ENCODE data around the gene NEDD9.

The NEDD9 gene

DNA sequence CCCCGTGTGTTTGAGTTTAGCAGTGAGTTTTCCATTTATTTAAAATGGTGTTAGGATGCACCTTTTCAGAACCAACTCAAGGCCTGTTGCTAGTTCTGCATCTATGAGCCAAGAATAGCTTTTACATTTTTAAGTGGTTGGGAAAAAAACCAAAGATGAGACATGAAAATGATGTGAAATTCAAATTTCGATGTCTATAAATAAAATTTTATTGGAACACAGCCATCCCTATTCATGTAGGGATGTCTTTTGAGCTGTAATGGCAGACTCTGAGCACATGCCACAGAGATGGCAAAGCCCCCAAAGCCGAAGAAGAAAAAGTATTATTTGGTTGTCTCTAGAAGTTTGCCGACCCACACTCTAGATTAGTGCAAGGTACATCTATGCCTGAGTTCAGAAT is 5.0 kb upstream of the NEDD9 start:
- ChIA-PET CTCF (interaction anchor here (1.5 to 8.6 kb wide), 5 partner anchors 8 to 259 kb away, joined by 5 to 42 read pairs (median 8); no protein-coding TSS in a partner anchor), POLR2A (no interaction called here)

DNA sequence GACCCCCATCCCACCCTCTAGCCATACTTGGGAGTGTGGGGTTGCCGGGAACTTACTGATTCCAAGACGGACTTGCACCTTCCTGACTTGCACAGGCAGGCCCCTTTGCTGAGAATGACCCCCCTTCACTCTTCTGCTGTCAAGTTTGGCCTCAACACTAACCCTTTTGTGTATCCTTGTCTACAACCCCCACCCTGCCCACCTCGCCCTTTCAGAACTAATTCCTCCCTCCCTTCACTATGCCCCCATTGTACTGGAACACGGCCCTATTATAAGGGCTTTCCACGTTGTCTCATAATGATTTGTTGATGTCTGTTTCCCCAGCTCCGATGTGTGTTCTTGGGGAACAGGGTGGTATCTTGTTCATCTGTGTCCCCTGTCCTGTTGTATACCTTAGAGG is 4.4 kb upstream of the NEDD9 start:
- TF ChIP-seq, protein P1, sequence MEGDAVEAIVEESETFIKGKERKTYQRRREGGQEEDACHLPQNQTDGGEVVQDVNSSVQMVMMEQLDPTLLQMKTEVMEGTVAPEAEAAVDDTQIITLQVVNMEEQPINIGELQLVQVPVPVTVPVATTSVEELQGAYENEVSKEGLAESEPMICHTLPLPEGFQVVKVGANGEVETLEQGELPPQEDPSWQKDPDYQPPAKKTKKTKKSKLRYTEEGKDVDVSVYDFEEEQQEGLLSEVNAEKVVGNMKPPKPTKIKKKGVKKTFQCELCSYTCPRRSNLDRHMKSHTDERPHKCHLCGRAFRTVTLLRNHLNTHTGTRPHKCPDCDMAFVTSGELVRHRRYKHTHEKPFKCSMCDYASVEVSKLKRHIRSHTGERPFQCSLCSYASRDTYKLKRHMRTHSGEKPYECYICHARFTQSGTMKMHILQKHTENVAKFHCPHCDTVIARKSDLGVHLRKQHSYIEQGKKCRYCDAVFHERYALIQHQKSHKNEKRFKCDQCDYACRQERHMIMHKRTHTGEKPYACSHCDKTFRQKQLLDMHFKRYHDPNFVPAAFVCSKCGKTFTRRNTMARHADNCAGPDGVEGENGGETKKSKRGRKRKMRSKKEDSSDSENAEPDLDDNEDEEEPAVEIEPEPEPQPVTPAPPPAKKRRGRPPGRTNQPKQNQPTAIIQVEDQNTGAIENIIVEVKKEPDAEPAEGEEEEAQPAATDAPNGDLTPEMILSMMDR (IDR thresholded peaks at IDR 0.05; ENCODE audit: control extremely low read depth, extremely low read depth, low read depth, missing control alignments) = no peak
- ChIA-PET POLR2A (no interaction called here), CTCF (interaction anchor here (1.5 to 8.6 kb wide), 5 partner anchors 8 to 260 kb away, joined by 5 to 42 read pairs (median 7); no protein-coding TSS in a partner anchor)
- no peak for DNase-seq (ENCODE audit: extremely low spot score)

More for the DNA sequence above, 5.0 kb upstream of the NEDD9 start:
- DNase-seq (ENCODE audit: extremely low spot score) = no peak
- TF ChIP-seq, protein P1 (IDR thresholded peaks at IDR 0.05; ENCODE audit: control extremely low read depth, extremely low read depth, low read depth, missing control alignments) = no peak

DNA sequence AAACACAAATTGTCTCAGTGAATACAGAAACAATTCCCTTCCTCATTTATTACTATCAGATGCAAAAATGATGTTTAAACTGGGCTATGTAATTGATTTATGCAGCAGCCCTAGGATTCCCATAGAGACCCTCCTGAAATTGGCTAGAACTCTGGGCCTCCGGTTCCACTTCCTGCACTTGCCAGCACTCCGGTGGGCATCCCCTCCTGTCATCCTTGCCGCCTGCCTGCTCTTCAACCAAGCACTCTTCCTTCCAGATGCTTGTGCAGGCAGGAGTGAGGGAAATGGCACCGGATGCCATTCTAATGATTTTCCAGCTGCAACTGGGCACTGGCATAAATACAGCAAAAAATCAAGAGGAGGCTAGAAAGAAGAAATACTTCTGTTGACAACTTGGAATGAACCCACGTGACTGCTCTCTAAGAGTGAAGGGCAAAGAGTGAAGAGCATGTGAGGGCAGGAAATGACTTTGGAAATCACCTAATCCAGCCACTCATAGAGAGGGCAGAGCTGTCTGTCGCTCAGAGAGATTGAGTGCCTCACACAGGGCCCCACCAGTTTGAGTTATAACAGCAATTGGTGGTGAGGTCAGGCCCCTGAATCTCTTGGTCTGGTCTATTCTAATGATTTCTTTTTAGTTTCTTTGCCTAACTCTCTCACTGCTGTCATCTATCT is 3.7 kb upstream of the NEDD9 start:
- DNase-seq (ENCODE audit: extremely low spot score) = peak; percentile 45
- TF ChIP-seq, protein P1 (IDR thresholded peaks at IDR 0.05; ENCODE audit: control extremely low read depth, extremely low read depth, low read depth, missing control alignments) = no peak
- POLR2A ChIA-PET = no interaction called here
- CTCF ChIA-PET = interaction anchor here (1.5 to 8.6 kb wide), 5 partner anchors 9 to 260 kb away, joined by 4 to 42 read pairs (median 7); no protein-coding TSS in a partner anchor

DNA sequence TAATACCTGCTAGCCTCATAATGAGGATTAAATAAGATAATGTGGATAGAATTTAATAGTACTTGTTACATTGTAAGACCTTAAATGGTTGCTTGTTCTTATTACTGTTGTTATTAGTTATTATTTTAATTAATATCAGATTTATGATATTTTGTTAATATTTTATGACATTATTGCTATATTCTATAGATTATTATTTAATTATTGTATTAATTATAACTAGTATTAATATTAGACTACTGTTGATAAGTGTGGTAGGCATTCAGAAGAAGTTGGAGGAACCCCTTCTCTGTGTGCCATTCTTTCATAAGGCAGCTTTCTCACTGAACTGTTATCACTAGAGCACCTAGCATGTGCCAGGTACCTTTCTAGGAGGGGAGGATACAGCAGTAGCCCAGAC is 2.6 kb upstream of the NEDD9 start:
- ChIA-PET CTCF (interaction anchor here (0.8 to 8.6 kb wide), 4 partner anchors 10 to 150 kb away, joined by 3 to 42 read pairs (median 4); no protein-coding TSS in a partner anchor), POLR2A (no interaction called here)
- DNase-seq (ENCODE audit: extremely low spot score) = no peak
- TF ChIP-seq, protein P1 (IDR thresholded peaks at IDR 0.05; ENCODE audit: control extremely low read depth, extremely low read depth, low read depth, missing control alignments) = no peak

DNA sequence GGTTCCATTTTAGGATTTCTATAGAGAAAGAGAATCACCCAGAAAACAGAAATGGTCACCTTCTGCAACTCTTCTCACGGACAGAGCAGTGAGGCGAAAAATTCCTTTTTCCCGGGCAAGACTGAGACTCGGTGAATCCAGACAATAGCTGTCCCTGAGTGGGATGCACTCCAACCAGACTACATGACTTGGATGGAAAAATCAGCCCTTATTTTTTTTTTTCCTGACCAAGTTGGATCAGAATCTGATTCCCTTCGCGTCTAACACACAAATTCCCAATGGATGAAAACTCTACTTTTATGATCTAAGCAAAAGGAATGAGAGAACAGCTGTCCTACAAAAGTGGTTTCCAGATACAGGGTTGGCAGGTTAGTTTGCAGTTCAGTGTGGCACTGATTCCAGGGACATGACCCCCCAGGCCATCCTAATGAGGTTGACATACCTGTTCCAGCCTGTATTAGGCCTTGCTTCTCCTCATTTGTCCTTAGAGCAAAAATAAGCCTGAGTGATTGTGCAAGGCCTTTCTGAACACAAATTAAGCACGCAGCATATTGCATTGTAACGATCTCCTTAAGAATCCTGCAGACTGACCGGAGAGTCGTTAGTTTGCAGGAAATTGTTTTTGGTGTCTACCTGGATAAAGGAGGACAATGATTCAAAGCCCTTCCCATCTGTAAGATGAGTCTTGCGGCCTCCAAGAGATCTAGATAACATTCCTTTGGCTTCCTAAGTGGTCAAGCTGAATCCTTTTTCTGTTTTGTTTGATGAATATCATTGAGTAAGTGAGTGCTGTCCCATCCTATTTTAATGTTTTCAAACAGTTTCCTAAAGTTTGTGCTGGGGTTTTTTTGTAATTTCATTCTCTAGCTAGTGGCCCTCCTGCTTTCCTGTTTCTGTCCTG is 1.5 kb upstream of the NEDD9 start:
- no peak for DNase-seq (ENCODE audit: extremely low spot score)
- CTCF ChIA-PET = interaction anchor here (1.5 to 8.6 kb wide), 4 partner anchors 11 to 262 kb away, joined by 5 to 42 read pairs (median 19); no protein-coding TSS in a partner anchor
- TF ChIP-seq, protein P1 (IDR thresholded peaks at IDR 0.05; ENCODE audit: control extremely low read depth, extremely low read depth, low read depth, missing control alignments) = no peak
- POLR2A ChIA-PET = interaction anchor here (1.3 kb wide), 1 partner anchor 44 kb away, joined by 3 read pairs; no protein-coding TSS in a partner anchor
